ENCODE data around the gene CAMK1D. TPM values are rescaled to one million over a fixed set of nuclear protein-coding genes. Genes with fewer than 3 reads are reported as not detected.
A peak's percentile ranks its signal among the peaks of the same experiment; 100 is the strongest.

CAMK1D gene
- total RNA-seq, 1 experiment from 2014 or later: 0.63 TPM

DNA sequence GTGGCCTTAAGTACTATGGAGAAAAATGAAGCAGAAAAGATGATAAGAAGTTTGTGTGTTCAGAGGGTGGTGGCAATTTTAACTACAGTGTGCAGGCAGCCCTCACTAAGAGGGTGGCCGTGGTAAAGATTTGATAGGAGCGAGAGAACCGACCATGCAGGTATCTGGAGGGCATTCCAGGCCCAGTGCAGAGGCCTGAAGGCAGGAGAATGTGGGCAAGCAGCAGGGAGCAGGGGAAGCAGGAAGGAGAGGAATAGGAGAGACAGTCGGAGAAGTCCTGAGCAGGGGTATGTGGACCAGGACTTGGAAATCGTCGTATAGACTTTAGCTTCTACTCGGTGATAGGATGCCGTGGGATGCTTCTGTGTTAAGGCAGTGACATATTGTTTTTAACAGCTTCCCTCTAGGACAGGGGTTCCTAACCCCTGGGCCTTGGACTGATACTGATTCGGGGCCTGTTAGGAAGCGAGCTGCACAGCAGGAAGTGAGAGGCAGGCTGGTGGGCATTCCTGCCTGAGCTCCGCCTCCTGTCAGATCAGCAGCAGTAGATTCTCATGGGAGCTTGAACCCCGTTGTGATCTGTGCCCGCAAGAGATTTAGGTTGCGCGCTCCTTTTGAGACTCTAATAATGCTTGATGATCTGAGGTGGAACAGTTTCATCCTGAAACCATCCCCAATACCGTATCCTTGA is 425.0 kb downstream of the CAMK1D start:
- Histone ChIP-seq H3K36me3 (ENCODE audit: insufficient read depth, low read length) (no peaks in the 10 kb centered on the region), H3K27ac (ENCODE audit: low read length) (no peak overlapping the region), H3K9me2 (replicated peaks; ENCODE audit: insufficient read depth, low read length) (no peaks in the 10 kb centered on the region), H3K4me2 (ENCODE audit: low read depth, low read length, poor library complexity, severe bottlenecking) (no peak overlapping the region), H3K9me3 (ENCODE audit: low read length) (no peaks in the 10 kb centered on the region), H3K4me1 (ENCODE audit: low read length) (no peaks in the 10 kb centered on the region), H2AFZ (ENCODE audit: low read length) (no peak overlapping the region), H3K9ac (ENCODE audit: low read length) (no peak overlapping the region), H3K79me2 (ENCODE audit: low read length) (no peaks in the 10 kb centered on the region), H4K20me1 (ENCODE audit: insufficient read depth, low read depth, low read length) (no peaks in the 10 kb centered on the region), H3K4me3 (ENCODE audit: low read length) (no peak overlapping the region), H3K27me3 (ENCODE audit: low read length) (no peaks in the 10 kb centered on the region)
- no peak for DNase-seq

DNA sequence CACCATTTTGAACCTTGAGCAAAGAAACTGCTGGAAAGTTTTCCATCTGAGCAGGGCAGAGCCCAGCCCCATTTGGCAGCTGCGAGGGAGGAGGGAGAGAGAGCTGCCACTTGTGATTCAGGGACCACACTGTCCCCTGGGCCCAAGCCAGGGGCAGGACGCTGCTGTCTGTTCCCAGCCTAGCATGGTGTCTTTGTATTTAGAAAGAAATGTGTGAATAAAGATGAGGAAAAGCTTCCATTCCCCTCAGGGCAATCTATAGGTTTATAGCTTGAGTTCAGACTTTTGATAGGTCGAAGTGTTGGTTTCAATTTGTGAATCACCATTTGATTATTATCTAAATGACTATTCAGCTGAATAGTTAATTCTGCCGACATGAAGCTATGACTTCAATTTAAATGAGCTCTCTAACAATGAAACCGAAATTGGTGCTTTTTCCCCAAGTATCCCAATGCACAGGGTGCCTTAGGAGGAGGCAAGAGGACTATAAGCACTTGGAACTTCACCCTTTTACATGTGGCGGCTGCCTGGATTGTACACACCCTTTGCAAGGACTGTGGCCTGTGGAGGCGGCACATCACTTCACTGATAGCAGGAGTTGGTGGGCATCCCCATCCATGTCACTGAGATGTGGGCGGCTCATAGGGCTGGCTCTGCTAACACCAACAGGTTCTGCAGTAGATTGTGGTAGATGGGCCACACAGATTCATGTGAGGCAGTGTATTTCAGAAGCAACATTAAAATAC is 428.7 kb downstream of the CAMK1D start:
- H3K27me3 ChIP-seq (ENCODE audit: low read length): no peaks in the 10 kb centered on the region
- H3K27ac ChIP-seq (ENCODE audit: low read length): no peak overlapping the region
- H3K79me2 ChIP-seq (ENCODE audit: low read length): no peaks in the 10 kb centered on the region
- H3K36me3 ChIP-seq (ENCODE audit: insufficient read depth, low read length): no peaks in the 10 kb centered on the region
- no peaks in the 10 kb centered on the region for H3K9me3 ChIP-seq (ENCODE audit: low read length)
- H2AFZ ChIP-seq (ENCODE audit: low read length): no peak overlapping the region
- no peaks in the 10 kb centered on the region for H3K4me1 ChIP-seq (ENCODE audit: low read length)
- H4K20me1 ChIP-seq (ENCODE audit: insufficient read depth, low read depth, low read length): no peaks in the 10 kb centered on the region
- DNase-seq: no peak
- no peaks in the 10 kb centered on the region for H3K9me2 ChIP-seq (replicated peaks; ENCODE audit: insufficient read depth, low read length)
- H3K9ac ChIP-seq (ENCODE audit: low read length): no peak overlapping the region
- H3K4me3 ChIP-seq (ENCODE audit: low read length): no peak overlapping the region
- H3K4me2 ChIP-seq (ENCODE audit: low read depth, low read length, poor library complexity, severe bottlenecking): no peak overlapping the region

DNA sequence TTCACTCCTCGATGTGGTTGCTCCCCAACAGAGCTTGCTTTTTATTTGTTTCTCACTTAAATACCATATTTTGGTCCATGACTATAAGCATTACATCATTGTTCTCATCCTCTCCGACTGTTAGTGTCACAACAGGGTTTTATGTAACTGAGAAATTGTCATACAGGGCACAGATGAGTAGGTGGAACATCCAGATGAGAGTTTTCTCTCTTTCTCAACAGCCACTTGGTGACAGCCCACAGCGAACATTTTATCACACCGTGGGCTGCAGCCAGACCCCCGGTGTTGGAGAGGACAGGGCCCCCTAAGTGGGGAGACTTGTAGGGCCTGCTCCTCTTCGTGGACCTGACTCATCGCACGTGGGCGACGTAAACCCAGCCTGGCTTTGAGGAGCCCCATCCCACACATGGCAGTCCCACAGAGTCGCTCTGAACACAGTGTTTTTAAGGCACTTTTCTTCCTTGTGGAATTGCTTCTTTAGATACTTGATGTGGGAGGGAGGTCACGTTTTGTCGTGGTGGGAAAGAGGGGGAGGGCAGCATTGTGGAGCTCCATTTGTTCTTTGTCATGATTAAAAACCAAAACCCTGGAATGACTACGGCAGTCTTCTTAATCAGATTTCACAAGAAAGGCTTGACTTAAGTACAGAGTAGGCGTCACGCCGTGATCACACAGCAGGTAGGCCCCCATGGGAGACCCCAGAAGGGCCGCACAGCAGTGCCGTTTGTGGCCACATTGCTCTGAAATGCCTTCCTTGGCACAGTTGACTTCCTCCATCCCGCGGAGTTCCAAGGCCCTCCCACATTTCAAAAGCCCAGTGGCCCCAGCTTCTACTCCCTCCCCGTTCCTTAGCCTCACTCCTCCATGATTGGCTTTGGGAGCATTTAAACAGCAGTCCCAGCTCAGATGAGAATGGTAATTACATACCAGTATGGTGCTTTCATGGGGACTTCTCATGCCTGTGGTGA is 431.6 kb downstream of the CAMK1D start:
- DNase-seq: no peak
- Histone ChIP-seq H3K9ac (ENCODE audit: low read length) (no peak overlapping the region), H4K20me1 (ENCODE audit: insufficient read depth, low read depth, low read length) (no peaks in the 10 kb centered on the region), H3K4me1 (ENCODE audit: low read length) (no peaks in the 10 kb centered on the region), H3K4me3 (ENCODE audit: low read length) (no peak overlapping the region), H3K27me3 (ENCODE audit: low read length) (no peaks in the 10 kb centered on the region), H3K4me2 (ENCODE audit: low read depth, low read length, poor library complexity, severe bottlenecking) (no peak overlapping the region), H3K9me3 (ENCODE audit: low read length) (no peaks in the 10 kb centered on the region), H3K27ac (ENCODE audit: low read length) (no peak overlapping the region), H3K9me2 (replicated peaks; ENCODE audit: insufficient read depth, low read length) (no peaks in the 10 kb centered on the region), H3K36me3 (ENCODE audit: insufficient read depth, low read length) (no peaks in the 10 kb centered on the region), H3K79me2 (ENCODE audit: low read length) (no peaks in the 10 kb centered on the region), H2AFZ (ENCODE audit: low read length) (no peak overlapping the region)

DNA sequence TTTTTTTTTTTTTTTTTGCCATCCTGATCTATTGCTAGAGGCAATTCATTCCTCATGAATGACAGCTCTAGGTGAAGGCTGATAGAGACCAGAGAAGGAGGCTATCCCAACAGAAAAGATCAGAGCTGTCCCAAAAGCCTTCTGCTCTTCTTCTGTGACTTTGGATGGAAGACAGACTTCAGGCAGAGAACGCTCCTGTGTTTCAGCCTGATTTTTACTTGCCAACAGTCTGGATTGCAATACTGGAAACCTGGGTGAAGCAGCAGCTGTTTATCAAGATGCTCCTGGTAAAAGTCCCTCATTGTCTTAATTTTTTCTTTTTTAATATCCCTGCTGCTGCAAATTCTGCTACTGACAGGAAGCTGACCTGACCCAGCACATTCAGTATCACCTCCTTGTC is 432.6 kb downstream of the CAMK1D start:
- Histone ChIP-seq H3K27me3 (ENCODE audit: low read length) (no peaks in the 10 kb centered on the region), H3K4me3 (ENCODE audit: low read length) (no peak overlapping the region), H3K4me1 (ENCODE audit: low read length) (no peaks in the 10 kb centered on the region), H2AFZ (ENCODE audit: low read length) (no peak overlapping the region), H3K9me2 (replicated peaks; ENCODE audit: insufficient read depth, low read length) (no peaks in the 10 kb centered on the region), H3K9ac (ENCODE audit: low read length) (no peak overlapping the region), H3K4me2 (ENCODE audit: low read depth, low read length, poor library complexity, severe bottlenecking) (no peak overlapping the region), H3K79me2 (ENCODE audit: low read length) (no peaks in the 10 kb centered on the region), H3K27ac (ENCODE audit: low read length) (no peak overlapping the region), H4K20me1 (ENCODE audit: insufficient read depth, low read depth, low read length) (no peaks in the 10 kb centered on the region), H3K9me3 (ENCODE audit: low read length) (no peaks in the 10 kb centered on the region), H3K36me3 (ENCODE audit: insufficient read depth, low read length) (no peaks in the 10 kb centered on the region)
- DNase-seq: no peak

DNA sequence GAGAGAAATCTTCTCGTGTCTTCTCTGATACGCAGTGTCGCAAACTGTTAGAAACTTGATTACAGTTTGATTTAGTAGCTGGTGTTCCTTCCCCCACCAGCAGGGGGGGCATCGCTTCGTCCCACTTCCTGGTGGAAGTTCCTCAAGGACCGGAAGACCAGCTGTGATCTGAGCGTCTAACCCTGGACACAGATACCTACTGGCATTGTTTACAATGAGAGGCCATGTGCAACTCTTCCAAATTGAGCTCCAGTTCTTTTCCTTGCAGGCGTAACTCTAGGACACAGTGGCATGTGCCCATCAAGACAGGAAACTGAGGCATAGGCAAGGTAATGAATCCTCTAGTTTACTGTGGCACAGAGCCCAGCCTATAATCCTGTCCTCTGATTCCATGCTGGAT is 433.2 kb downstream of the CAMK1D start:
- Histone ChIP-seq H3K9ac (ENCODE audit: low read length) (no peak overlapping the region), H3K79me2 (ENCODE audit: low read length) (no peaks in the 10 kb centered on the region), H3K4me2 (ENCODE audit: low read depth, low read length, poor library complexity, severe bottlenecking) (no peak overlapping the region), H4K20me1 (ENCODE audit: insufficient read depth, low read depth, low read length) (no peaks in the 10 kb centered on the region), H2AFZ (ENCODE audit: low read length) (peak overlapping the region; percentile 56; the same call in 1 of the 2 replicates), H3K27me3 (ENCODE audit: low read length) (no peaks in the 10 kb centered on the region), H3K27ac (ENCODE audit: low read length) (no peak overlapping the region), H3K4me3 (ENCODE audit: low read length) (no peak overlapping the region), H3K4me1 (ENCODE audit: low read length) (no peaks in the 10 kb centered on the region), H3K36me3 (ENCODE audit: insufficient read depth, low read length) (no peaks in the 10 kb centered on the region), H3K9me2 (replicated peaks; ENCODE audit: insufficient read depth, low read length) (no peaks in the 10 kb centered on the region), H3K9me3 (ENCODE audit: low read length) (no peaks in the 10 kb centered on the region)
- DNase-seq: peak; percentile 77

DNA sequence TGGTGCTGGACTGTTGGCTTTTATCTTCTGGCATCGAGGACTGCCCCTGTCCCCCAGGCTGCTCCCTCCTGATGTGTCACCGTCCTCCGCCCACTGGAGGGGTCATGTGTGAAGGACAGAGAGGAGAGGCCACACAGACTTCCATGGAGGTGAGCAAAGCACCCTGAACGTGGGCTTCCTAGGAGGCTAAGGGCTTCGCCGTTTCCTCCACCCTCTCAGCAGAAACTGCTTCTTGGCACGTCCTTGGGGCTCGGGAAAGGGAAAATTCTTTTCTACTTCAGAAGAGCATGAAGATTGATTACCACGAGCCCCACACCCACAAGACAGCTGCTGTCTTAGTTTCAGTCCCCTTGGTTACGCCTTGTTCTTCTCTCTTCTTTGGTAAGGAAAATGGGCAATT is 433.9 kb downstream of the CAMK1D start:
- H3K9me2 ChIP-seq (replicated peaks; ENCODE audit: insufficient read depth, low read length): no peaks in the 10 kb centered on the region
- no peak overlapping the region for H3K4me3 ChIP-seq (ENCODE audit: low read length)
- H3K36me3 ChIP-seq (ENCODE audit: insufficient read depth, low read length): no peaks in the 10 kb centered on the region
- H3K27me3 ChIP-seq (ENCODE audit: low read length): no peaks in the 10 kb centered on the region
- DNase-seq: no peak
- no peaks in the 10 kb centered on the region for H3K9me3 ChIP-seq (ENCODE audit: low read length)
- H3K4me1 ChIP-seq (ENCODE audit: low read length): no peaks in the 10 kb centered on the region
- no peak overlapping the region for H3K9ac ChIP-seq (ENCODE audit: low read length)
- H3K4me2 ChIP-seq (ENCODE audit: low read depth, low read length, poor library complexity, severe bottlenecking): no peak overlapping the region
- no peak overlapping the region for H3K27ac ChIP-seq (ENCODE audit: low read length)
- no peak overlapping the region for H2AFZ ChIP-seq (ENCODE audit: low read length)
- H3K79me2 ChIP-seq (ENCODE audit: low read length): no peaks in the 10 kb centered on the region
- H4K20me1 ChIP-seq (ENCODE audit: insufficient read depth, low read depth, low read length): no peaks in the 10 kb centered on the region

DNA sequence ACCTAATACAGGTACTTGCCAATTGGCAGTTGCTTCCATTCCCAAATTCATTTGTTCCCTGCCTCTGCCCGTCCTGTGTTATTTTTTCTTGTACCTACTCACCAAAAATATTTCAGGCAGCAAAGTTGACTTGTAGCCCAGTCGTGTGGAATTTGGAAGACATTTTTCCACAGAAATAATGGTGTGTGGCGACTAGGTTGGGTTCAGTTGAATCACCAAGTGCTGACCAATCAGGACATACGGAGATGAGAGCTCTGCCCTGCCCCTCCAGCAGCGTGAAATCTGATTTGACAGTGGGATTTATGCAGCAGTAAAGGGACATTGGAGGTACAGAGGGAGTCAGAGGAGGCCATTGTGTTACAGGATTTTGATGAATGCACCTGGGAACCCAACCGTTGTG is 435.3 kb downstream of the CAMK1D start:
- H3K36me3 ChIP-seq (ENCODE audit: insufficient read depth, low read length): no peaks in the 10 kb centered on the region
- H3K27me3 ChIP-seq (ENCODE audit: low read length): no peaks in the 10 kb centered on the region
- no peaks in the 10 kb centered on the region for H3K4me1 ChIP-seq (ENCODE audit: low read length)
- H3K9ac ChIP-seq (ENCODE audit: low read length): no peak overlapping the region
- no peaks in the 10 kb centered on the region for H3K79me2 ChIP-seq (ENCODE audit: low read length)
- no peaks in the 10 kb centered on the region for H4K20me1 ChIP-seq (ENCODE audit: insufficient read depth, low read depth, low read length)
- DNase-seq: no peak
- no peak overlapping the region for H3K4me3 ChIP-seq (ENCODE audit: low read length)
- H3K9me3 ChIP-seq (ENCODE audit: low read length): no peaks in the 10 kb centered on the region
- no peak overlapping the region for H2AFZ ChIP-seq (ENCODE audit: low read length)
- no peak overlapping the region for H3K27ac ChIP-seq (ENCODE audit: low read length)
- H3K9me2 ChIP-seq (replicated peaks; ENCODE audit: insufficient read depth, low read length): no peaks in the 10 kb centered on the region
- H3K4me2 ChIP-seq (ENCODE audit: low read depth, low read length, poor library complexity, severe bottlenecking): no peak overlapping the region

DNA sequence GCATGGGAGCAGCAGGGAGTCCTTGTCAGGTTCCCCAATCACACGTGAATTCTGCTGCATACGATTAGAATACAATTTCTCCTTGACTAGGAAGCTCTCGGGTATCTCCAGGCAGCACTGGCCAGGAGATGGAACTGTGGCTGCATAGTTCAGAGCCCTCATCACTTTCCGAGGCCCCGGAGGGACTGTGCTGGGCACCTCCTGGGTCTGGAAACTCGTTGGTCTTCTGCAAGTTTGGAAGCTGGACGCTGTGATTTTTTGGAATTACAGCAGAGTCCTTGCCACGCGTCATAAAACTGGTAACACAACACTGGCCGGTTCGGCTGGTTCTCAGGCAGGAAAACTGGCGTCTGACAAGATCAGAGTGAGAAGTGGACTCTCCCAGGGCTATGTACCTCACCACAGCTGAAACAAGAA is 436.1 kb downstream of the CAMK1D start:
- Histone ChIP-seq H3K27ac (ENCODE audit: low read length) (no peak overlapping the region), H3K4me3 (ENCODE audit: low read length) (no peak overlapping the region)
- no peak for DNase-seq

More for the DNA sequence above, 436.1 kb downstream of the CAMK1D start:
- H3K4me1 ChIP-seq (ENCODE audit: low read length): no peaks in the 10 kb centered on the region
- H3K9me2 ChIP-seq (replicated peaks; ENCODE audit: insufficient read depth, low read length): no peaks in the 10 kb centered on the region
- no peaks in the 10 kb centered on the region for H3K9me3 ChIP-seq (ENCODE audit: low read length)
- H4K20me1 ChIP-seq (ENCODE audit: insufficient read depth, low read depth, low read length): no peaks in the 10 kb centered on the region
- no peaks in the 10 kb centered on the region for H3K79me2 ChIP-seq (ENCODE audit: low read length)
- H2AFZ ChIP-seq (ENCODE audit: low read length): no peak overlapping the region
- H3K27me3 ChIP-seq (ENCODE audit: low read length): no peaks in the 10 kb centered on the region
- no peak overlapping the region for H3K9ac ChIP-seq (ENCODE audit: low read length)
- H3K36me3 ChIP-seq (ENCODE audit: insufficient read depth, low read length): no peaks in the 10 kb centered on the region
- no peak overlapping the region for H3K4me2 ChIP-seq (ENCODE audit: low read depth, low read length, poor library complexity, severe bottlenecking)
